ENCODE measurements around the gene LRMDA.

The LRMDA gene

DNA sequence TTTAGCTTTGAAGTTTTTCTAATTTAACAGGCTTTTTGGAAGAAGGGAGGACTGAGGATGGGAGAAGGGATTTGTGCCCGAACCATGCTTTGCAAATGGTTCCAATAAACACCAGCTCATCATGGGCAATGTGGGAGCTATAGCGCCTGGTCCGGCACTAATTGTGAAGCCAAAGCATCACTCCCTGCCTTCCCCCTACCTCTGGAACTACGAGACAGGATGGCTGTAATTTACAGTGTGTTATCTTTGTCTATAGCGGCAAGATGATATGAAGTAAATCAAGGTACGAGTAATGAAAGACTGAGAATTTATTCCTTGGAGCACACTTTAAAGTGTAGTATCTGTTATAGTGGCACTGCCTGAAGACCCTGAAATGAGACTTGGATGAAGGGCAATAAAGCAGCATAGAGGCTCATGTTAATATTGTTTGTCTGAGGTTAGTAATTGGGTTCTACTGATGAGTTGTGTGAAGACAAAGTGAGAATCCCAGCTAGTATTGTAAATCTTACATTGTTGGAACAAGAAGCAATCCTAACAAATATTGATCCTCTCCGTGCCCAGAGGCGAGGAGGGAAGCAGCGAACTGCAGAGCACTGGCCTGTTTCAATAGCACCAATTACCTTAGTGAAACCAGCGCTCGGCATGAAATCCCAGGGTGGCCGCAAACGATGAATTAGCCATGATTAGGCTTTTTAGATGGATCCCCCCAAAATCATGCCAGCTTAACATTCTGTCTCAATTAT, 507.1 kb downstream of the LRMDA start:
- in situ Hi-C loops (cut with HindIII; ENCODE audit: low sequenced_read_pairs) = no loop called here
- TF ChIP-seq CTCF (IDR thresholded peaks at IDR 0.05; ENCODE audit: low read depth, low read length) = no peak
- no peak for DNase-seq (ENCODE audit: low read depth, low spot score)
- no peak overlapping the region for H3K4me3 ChIP-seq (ENCODE audit: low read depth, low read length)

DNA sequence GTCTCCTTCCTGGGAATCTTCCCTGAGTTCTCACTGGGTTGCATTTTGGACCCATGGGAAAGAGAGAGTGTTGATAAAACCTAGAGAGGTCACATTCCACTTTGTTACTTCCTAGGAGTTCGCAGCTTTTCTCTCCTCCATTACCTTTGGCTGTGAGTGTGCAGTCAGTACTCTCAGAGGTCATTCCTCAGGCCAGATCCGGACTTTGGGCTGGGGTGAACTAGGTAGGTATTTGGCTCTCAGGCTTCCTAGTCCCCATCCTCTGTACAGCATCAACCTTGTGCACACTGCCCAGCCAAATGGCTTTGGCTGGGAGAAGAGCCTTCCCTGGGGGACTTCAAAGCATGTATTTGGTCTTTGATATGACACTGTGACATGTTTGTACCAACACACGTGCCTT, 508.1 kb downstream of the LRMDA start:
- no peak for DNase-seq (ENCODE audit: low read depth, low spot score)
- no peak for TF ChIP-seq CTCF (IDR thresholded peaks at IDR 0.05; ENCODE audit: low read depth, low read length)
- in situ Hi-C loops (cut with HindIII; ENCODE audit: low sequenced_read_pairs) = no loop called here
- no peak overlapping the region for H3K4me3 ChIP-seq (ENCODE audit: low read depth, low read length)

DNA sequence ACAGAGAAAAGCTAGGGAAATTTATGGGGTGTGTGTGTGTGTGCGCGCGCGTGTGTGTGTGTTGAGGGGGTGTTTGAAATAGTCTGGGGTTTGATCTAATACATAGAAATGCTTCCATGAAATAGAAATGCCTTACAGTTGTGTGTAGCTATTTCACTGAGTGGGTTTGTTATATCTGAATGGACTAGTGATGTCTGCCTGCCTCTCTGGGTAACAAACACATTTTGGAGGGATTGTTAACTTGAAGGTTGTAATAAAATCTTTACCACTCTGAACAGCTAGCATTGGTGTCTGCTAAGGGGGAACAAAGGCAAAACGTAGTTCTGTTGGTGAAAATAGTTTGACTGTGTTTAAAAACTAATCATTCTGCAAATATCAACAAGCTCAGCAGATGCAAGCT, 509.3 kb downstream of the LRMDA start:
- H3K4me3 ChIP-seq (ENCODE audit: low read depth, low read length) = no peak overlapping the region
- no peak for TF ChIP-seq CTCF (IDR thresholded peaks at IDR 0.05; ENCODE audit: low read depth, low read length)
- in situ Hi-C loops (cut with HindIII; ENCODE audit: low sequenced_read_pairs) = no loop called here
- no peak for DNase-seq (ENCODE audit: low read depth, low spot score)

GRCh38 chr10:75941223-75941801, 509.9 kb downstream of the LRMDA start:
- no peak for TF ChIP-seq CTCF (IDR thresholded peaks at IDR 0.05; ENCODE audit: low read depth, low read length)
- H3K4me3 ChIP-seq (ENCODE audit: low read depth, low read length) = no peak overlapping the region
- in situ Hi-C loops (cut with HindIII; ENCODE audit: low sequenced_read_pairs) = no loop called here
- DNase-seq (ENCODE audit: low read depth, low spot score) = no peak

GRCh38 chr10:75944061-75944460, 512.6 kb downstream of the LRMDA start:
- DNase-seq (ENCODE audit: low read depth, low spot score) = no peak
- H3K4me3 ChIP-seq (ENCODE audit: low read depth, low read length) = no peak overlapping the region
- no peak for TF ChIP-seq CTCF (IDR thresholded peaks at IDR 0.05; ENCODE audit: low read depth, low read length)
- in situ Hi-C loops (cut with HindIII; ENCODE audit: low sequenced_read_pairs) = no loop called here

- H3K4me3 ChIP-seq (ENCODE audit: low read depth, low read length) = no peak overlapping the region
- no peak for TF ChIP-seq CTCF (IDR thresholded peaks at IDR 0.05; ENCODE audit: low read depth, low read length)
- in situ Hi-C loops (cut with HindIII; ENCODE audit: low sequenced_read_pairs) = no loop called here
- no peak for DNase-seq (ENCODE audit: low read depth, low spot score)
Measured at GRCh38 chr10:75948583-75948982, 517.2 kb downstream of the LRMDA start.

Measured in astrocyte of the spinal cord (primary cell).